SK-N-SH (cell line): ENCODE measurements around the gene MCCC2. TPM values are rescaled to one million over a fixed set of nuclear protein-coding genes. Genes with fewer than 3 reads are reported as not detected.

ENCODE experiments used
- CTCF ChIA-PET: fragments of 300-600, 350-600 bp; formaldehyde crosslinking; extraction: SDS; loops from one replicate; lab custom pipeline; 2021; lab: Yijun Ruan, JAX
- POLR2A ChIA-PET: fragments of 350-600 bp; sonication (Branson Sonifier 250); formaldehyde crosslinking; extraction: SDS; loops from one replicate; lab custom pipeline; 2020; ENCODE audit warnings: antibody characterized with exemption, inconsistent platforms; lab: Yijun Ruan, JAX
- DNase-seq: peaks from one replicate; pipeline ENCODE4 v3.0.0; 2012
- H2AFZ ChIP-seq: fragments of 200-600 bp; sonication (generic); 2 replicates; pipeline ENCODE4 v1.8.1; 2016; ENCODE audit warnings: antibody characterized with exemption, mild to moderate bottlenecking, low read depth
- H3F3A ChIP-seq: fragments of 200-600 bp; sonication (generic); replicated peaks from 2 replicates; pipeline ENCODE3; 2016; ENCODE audit warnings: antibody characterized with exemption, mild to moderate bottlenecking; ENCODE audit not compliant: insufficient read depth
- H3K27ac ChIP-seq, 2 experiments: fragments of 200-500 bp in 1 of 2; fragments of 200-600 bp in 1 of 2; sonication (Bioruptor generic) in 1 of 2; sonication (generic), shearing (Covaris generic) in 1 of 2; 2 replicates each; pipeline versions ENCODE4 v1.5.1 to v1.6.1; 2014 to 2016; ENCODE audit warnings: low read depth in 2 of 2, inconsistent platforms in 1 of 2, low read length in 1 of 2, mild to moderate bottlenecking in 1 of 2, mixed read lengths in 1 of 2
- H3K27me3 ChIP-seq: fragments of 200-600 bp; sonication (generic), shearing (Covaris generic); 2 replicates; pipeline ENCODE4 v1.6.1; 2016; ENCODE audit warnings: mixed run types; ENCODE audit not compliant: insufficient read depth
- H3K36me3 ChIP-seq, 2 experiments: fragments of 200-500 bp in 1 of 2; fragments of 200-600 bp in 1 of 2; sonication (Bioruptor generic) in 1 of 2; sonication (generic) in 1 of 2; replicated peaks in 1 of 2; 2 replicates each; pipeline versions ENCODE3 to v1.5.1; 2014 to 2016; ENCODE audit warnings: low read length in 1 of 2, mild to moderate bottlenecking in 1 of 2; ENCODE audit not compliant: insufficient read depth in 2 of 2, control insufficient read depth in 1 of 2
- H3K4me1 ChIP-seq, 2 experiments: fragments of 200-500 bp in 1 of 2; fragments of 200-600 bp in 1 of 2; sonication (Bioruptor generic) in 1 of 2; sonication (generic), shearing (Covaris generic) in 1 of 2; 2 replicates each; pipeline versions ENCODE4 v1.5.1 to v1.6.1; 2014 to 2016; ENCODE audit warnings: low read depth in 1 of 2, low read length in 1 of 2, mixed run types in 1 of 2; ENCODE audit not compliant: insufficient read depth in 2 of 2, control insufficient read depth in 1 of 2
- H3K4me2 ChIP-seq: fragments of 200-600 bp; sonication (generic), shearing (Covaris generic); 2 replicates; pipeline ENCODE4 v1.6.1; 2017; ENCODE audit warnings: mixed run types
- H3K4me3 ChIP-seq, 2 experiments: fragments of 200-500 bp in 1 of 2; fragments of 200-600 bp in 1 of 2; sonication (Bioruptor generic) in 1 of 2; sonication (generic), shearing (Covaris generic) in 1 of 2; 2 replicates each; pipeline versions ENCODE4 v1.5.1 to v1.8.1; 2014 to 2016; ENCODE audit warnings: low read depth in 2 of 2, inconsistent platforms in 1 of 2, low read length in 1 of 2, mild to moderate bottlenecking in 1 of 2, mixed read lengths in 1 of 2, moderate library complexity in 1 of 2
- H3K79me2 ChIP-seq: fragments of 200-600 bp; sonication (generic); 2 replicates; pipeline ENCODE4 v1.8.1; 2017; ENCODE audit warnings: mild to moderate bottlenecking; ENCODE audit not compliant: insufficient read depth
- H3K9ac ChIP-seq: fragments of 200-600 bp; sonication (generic); 2 replicates; pipeline ENCODE4 v1.6.1; 2017; ENCODE audit warnings: mixed run types
- H3K9me2 ChIP-seq: fragments of 200-600 bp; sonication (generic); 2 replicates; pipeline ENCODE4 v1.6.1; 2017; ENCODE audit warnings: mixed run types
- H3K9me3 ChIP-seq: fragments of 200-600 bp; sonication (generic); 2 replicates; pipeline ENCODE4 v1.6.1; 2017; ENCODE audit warnings: mixed run types, mild to moderate bottlenecking, moderate library complexity
- H4K20me1 ChIP-seq: fragments of 200-600 bp; sonication (generic); 2 replicates; pipeline ENCODE4 v1.6.1; 2017; ENCODE audit warnings: mild to moderate bottlenecking, mixed run types; ENCODE audit not compliant: insufficient read depth
- CHD2 ChIP-seq: fragments of 150-350 bp; IDR thresholded peaks from 2 replicates; pipeline ENCODE4 v1.6.1; 2018; ENCODE audit warnings: low read length; ENCODE audit not compliant: partially characterized antibody
- CTCF ChIP-seq: fragments of 200-600 bp; sonication (generic); IDR thresholded peaks from 2 replicates; pipeline ENCODE4 v1.6.1; 2017; ENCODE audit warnings: antibody characterized with exemption, mild to moderate bottlenecking, moderate library complexity
- ELF1 ChIP-seq: IDR thresholded peaks from 2 replicates; pipeline ENCODE4 v1.4.0; 2012
- FOSL2 ChIP-seq: IDR thresholded peaks from 2 replicates; pipeline ENCODE4 v1.4.0; 2012; ENCODE audit warnings: low read depth, mild to moderate bottlenecking, moderate library complexity, borderline replicate concordance
- FOXJ3 ChIP-seq: sonication (generic); formaldehyde crosslinking; IDR thresholded peaks from 2 replicates; pipeline ENCODE4 v1.5.1; 2020; ENCODE audit warnings: mild to moderate bottlenecking, missing genetic modification reagents
- FOXM1 ChIP-seq: IDR thresholded peaks from 2 replicates; pipeline ENCODE4 v1.4.0; 2012; ENCODE audit warnings: low read depth, mild to moderate bottlenecking
- GABPA ChIP-seq: IDR thresholded peaks from 2 replicates; pipeline ENCODE4 v1.4.0; 2012; ENCODE audit warnings: low read depth, mild to moderate bottlenecking
- JUND ChIP-seq: IDR thresholded peaks from 2 replicates; pipeline ENCODE4 v1.4.0; 2012
- NRF1 ChIP-seq: IDR thresholded peaks from 2 replicates; pipeline ENCODE4 v1.6.1; 2012; ENCODE audit warnings: low read depth, mild to moderate bottlenecking, low read length
- POLR2AphosphoS5 ChIP-seq: IDR thresholded peaks from 2 replicates; pipeline ENCODE4 v1.6.1; 2012; ENCODE audit warnings: low read depth, low read length
- RXRA ChIP-seq: IDR thresholded peaks from 2 replicates; pipeline ENCODE4 v1.4.0; 2012; ENCODE audit warnings: low read depth, mild to moderate bottlenecking, borderline replicate concordance
- TAF1 ChIP-seq: IDR thresholded peaks from 2 replicates; pipeline ENCODE4 v1.6.1; 2012; ENCODE audit warnings: low read depth, mild to moderate bottlenecking, low read length, moderate library complexity, borderline replicate concordance
- TEAD4 ChIP-seq: IDR thresholded peaks from 2 replicates; pipeline ENCODE4 v1.4.0; 2012; ENCODE audit warnings: mild to moderate bottlenecking, borderline replicate concordance; ENCODE audit not compliant: insufficient read depth
- WGBS: methylation state at CpG from one replicate; pipeline ENCODE4 v1.1.6; 2017; ENCODE audit warnings: low lambda C conversion rate; 5-methylcytosine and 5-hydroxymethylcytosine counted together
- polyA plus RNA-seq, 3 experiments: library from polyadenylated mRNA; depleted of rRNA; stranded (reverse); fragments of >200 nt; gene quantifications; 2 replicates each; pipeline ENCODE4 v1.2.3, GENCODE V29; 2012
- TF ChIP-seq, protein P1 (sequence below): fragments of 150-350 bp; IDR thresholded peaks from 2 replicates; pipeline ENCODE4 v1.6.1; 2017; ENCODE audit warnings: antibody characterized with exemption, low read length, low read depth, borderline replicate concordance
- TF ChIP-seq, protein P2 (sequence below): IDR thresholded peaks from 2 replicates; pipeline ENCODE4 v1.4.0; 2012; ENCODE audit warnings: low read depth
- TF ChIP-seq, protein P3 (sequence below): IDR thresholded peaks from 2 replicates; pipeline ENCODE4 v1.6.1; 2012; ENCODE audit warnings: mild to moderate bottlenecking, low read depth, low read length, moderate library complexity
- TF ChIP-seq, protein P4 (sequence below): IDR thresholded peaks from 2 replicates; pipeline ENCODE4 v1.4.0; 2012; ENCODE audit warnings: low read depth, borderline replicate concordance

Gene MCCC2
- polyA plus RNA-seq, 1 of the 3 experiments (the other 2 are of a cell fraction) = 33.6 TPM

DNA sequence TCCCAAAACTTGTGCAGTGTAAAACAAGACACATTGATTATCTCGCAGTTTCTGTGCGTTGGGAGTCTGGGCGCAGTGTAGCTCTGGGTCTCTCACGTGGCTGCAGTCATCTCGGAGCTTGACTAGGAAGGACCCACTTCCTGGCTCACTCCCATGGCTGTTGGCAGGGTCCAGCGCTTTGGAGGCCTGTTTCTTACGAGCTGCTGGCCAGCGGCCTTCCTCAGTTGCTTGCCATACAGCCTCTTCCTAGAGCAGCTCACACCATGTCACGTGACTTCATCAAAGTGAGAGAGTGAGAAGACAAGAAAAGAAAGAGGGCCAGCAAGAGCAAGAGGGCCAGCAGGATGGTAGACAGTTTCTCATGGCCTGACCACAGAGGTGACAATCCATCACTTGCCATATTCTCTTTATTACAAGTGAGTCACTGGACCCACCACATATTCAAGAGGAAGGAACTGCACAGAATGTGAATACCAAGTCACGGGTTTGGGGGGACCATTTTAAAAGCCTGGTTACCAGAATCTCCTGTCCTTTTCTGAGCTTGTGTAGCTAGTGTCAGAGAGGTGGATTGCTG lies 36.2 kb downstream of the MCCC2 start (continued):
- TF ChIP-seq, protein P1, sequence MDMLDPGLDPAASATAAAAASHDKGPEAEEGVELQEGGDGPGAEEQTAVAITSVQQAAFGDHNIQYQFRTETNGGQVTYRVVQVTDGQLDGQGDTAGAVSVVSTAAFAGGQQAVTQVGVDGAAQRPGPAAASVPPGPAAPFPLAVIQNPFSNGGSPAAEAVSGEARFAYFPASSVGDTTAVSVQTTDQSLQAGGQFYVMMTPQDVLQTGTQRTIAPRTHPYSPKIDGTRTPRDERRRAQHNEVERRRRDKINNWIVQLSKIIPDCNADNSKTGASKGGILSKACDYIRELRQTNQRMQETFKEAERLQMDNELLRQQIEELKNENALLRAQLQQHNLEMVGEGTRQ = no peak

GRCh38 chr5:71629950-71630349 lies 42.8 kb downstream of the MCCC2 start:
- H3K9ac ChIP-seq = no peak overlapping the region
- H3K9me2 ChIP-seq = no peaks in the 10 kb centered on the region
- no peaks in the 10 kb centered on the region for H3K27me3 ChIP-seq
- no peaks in the 10 kb centered on the region for H4K20me1 ChIP-seq
- H3K27ac ChIP-seq = no peak overlapping the region
- no peaks in the 10 kb centered on the region for H3K9me3 ChIP-seq
- H3K4me3 ChIP-seq = no peak overlapping the region
- no peaks in the 10 kb centered on the region; a peak in 1 of 4 replicates for H3K4me1 ChIP-seq
- TF ChIP-seq CHD2 (no peak), TEAD4 (no peak), GABPA (no peak), JUND (no peak)
- H3K36me3 ChIP-seq = peaks cover 3 to 25% of the 10 kb centered on the region in 2 experiments
- POLR2A ChIA-PET = no interaction called here
- CTCF ChIA-PET = interaction anchor here (1.0 kb wide), 1 partner anchor 38 kb away, joined by 3 read pairs; no protein-coding TSS in a partner anchor
- no peaks in the 10 kb centered on the region for H3F3A ChIP-seq
- DNase-seq = no peak
- no peak overlapping the region for H2AFZ ChIP-seq
- H3K4me2 ChIP-seq = no peak overlapping the region
- no peaks in the 10 kb centered on the region for H3K79me2 ChIP-seq
- WGBS = 97% methylated on average over 6 of the region's 6 CpGs

GRCh38 chr5:71631070-71631469 lies 43.9 kb downstream of the MCCC2 start:
- no peaks in the 10 kb centered on the region for H4K20me1 ChIP-seq
- WGBS = 91% methylated on average over 4 of the region's 4 CpGs
- no peak for DNase-seq
- H3K36me3 ChIP-seq = peaks cover 7 to 36% of the 10 kb centered on the region in 2 experiments
- H3K79me2 ChIP-seq = no peaks in the 10 kb centered on the region
- H3K27me3 ChIP-seq = no peaks in the 10 kb centered on the region
- no peak overlapping the region for H3K27ac ChIP-seq
- H3K4me3 ChIP-seq = no peak overlapping the region
- no peaks in the 10 kb centered on the region for H3K9me3 ChIP-seq
- no peaks in the 10 kb centered on the region for H3K9me2 ChIP-seq
- H3F3A ChIP-seq = no peaks in the 10 kb centered on the region
- H3K9ac ChIP-seq = no peak overlapping the region
- no peaks in the 10 kb centered on the region; a peak in 1 of 4 replicates for H3K4me1 ChIP-seq
- CTCF ChIA-PET = no interaction called here
- H2AFZ ChIP-seq = no peak overlapping the region
- no peak overlapping the region for H3K4me2 ChIP-seq
- POLR2A ChIA-PET = no interaction called here
- TF ChIP-seq FOXJ3 (CRISPR knock-in tag) (no peak), FOXM1 (no peak), POLR2AphosphoS5 (no peak), RXRA (no peak), NRF1 (no peak), TAF1 (no peak), TEAD4 (no peak), CHD2 (no peak), CTCF (no peak), ELF1 (no peak), FOSL2 (no peak)
- TF ChIP-seq, protein P2, sequence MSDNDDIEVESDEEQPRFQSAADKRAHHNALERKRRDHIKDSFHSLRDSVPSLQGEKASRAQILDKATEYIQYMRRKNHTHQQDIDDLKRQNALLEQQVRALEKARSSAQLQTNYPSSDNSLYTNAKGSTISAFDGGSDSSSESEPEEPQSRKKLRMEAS = no peak
- TF ChIP-seq, protein P3, sequence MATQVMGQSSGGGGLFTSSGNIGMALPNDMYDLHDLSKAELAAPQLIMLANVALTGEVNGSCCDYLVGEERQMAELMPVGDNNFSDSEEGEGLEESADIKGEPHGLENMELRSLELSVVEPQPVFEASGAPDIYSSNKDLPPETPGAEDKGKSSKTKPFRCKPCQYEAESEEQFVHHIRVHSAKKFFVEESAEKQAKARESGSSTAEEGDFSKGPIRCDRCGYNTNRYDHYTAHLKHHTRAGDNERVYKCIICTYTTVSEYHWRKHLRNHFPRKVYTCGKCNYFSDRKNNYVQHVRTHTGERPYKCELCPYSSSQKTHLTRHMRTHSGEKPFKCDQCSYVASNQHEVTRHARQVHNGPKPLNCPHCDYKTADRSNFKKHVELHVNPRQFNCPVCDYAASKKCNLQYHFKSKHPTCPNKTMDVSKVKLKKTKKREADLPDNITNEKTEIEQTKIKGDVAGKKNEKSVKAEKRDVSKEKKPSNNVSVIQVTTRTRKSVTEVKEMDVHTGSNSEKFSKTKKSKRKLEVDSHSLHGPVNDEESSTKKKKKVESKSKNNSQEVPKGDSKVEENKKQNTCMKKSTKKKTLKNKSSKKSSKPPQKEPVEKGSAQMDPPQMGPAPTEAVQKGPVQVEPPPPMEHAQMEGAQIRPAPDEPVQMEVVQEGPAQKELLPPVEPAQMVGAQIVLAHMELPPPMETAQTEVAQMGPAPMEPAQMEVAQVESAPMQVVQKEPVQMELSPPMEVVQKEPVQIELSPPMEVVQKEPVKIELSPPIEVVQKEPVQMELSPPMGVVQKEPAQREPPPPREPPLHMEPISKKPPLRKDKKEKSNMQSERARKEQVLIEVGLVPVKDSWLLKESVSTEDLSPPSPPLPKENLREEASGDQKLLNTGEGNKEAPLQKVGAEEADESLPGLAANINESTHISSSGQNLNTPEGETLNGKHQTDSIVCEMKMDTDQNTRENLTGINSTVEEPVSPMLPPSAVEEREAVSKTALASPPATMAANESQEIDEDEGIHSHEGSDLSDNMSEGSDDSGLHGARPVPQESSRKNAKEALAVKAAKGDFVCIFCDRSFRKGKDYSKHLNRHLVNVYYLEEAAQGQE = no peak
- TF ChIP-seq, protein P4, sequence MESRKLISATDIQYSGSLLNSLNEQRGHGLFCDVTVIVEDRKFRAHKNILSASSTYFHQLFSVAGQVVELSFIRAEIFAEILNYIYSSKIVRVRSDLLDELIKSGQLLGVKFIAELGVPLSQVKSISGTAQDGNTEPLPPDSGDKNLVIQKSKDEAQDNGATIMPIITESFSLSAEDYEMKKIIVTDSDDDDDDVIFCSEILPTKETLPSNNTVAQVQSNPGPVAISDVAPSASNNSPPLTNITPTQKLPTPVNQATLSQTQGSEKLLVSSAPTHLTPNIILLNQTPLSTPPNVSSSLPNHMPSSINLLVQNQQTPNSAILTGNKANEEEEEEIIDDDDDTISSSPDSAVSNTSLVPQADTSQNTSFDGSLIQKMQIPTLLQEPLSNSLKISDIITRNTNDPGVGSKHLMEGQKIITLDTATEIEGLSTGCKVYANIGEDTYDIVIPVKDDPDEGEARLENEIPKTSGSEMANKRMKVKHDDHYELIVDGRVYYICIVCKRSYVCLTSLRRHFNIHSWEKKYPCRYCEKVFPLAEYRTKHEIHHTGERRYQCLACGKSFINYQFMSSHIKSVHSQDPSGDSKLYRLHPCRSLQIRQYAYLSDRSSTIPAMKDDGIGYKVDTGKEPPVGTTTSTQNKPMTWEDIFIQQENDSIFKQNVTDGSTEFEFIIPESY = no peak
